ENCODE data around the gene MAGEF1. TPM values are rescaled to one million over a fixed set of nuclear protein-coding genes. Genes with fewer than 3 reads are reported as not detected.

The MAGEF1 gene
- total and polyA plus RNA-seq, 2 experiments from 2014 or later, result 66.5 to 88.7 TPM

- Histone ChIP-seq H3K4me1 (ENCODE audit: insufficient read depth) (peaks cover 23% of the 10 kb centered on the region), H2AFZ (no peak overlapping the region), H3K9me2 (ENCODE audit: insufficient read depth) (no peaks in the 10 kb centered on the region), H3K27ac (ENCODE audit: low read depth) (no peak overlapping the region), H3F3A (replicated peaks; ENCODE audit: low read depth) (no peaks in the 10 kb centered on the region), H3K4me2 (no peak overlapping the region), H4K20me1 (replicated peaks; ENCODE audit: insufficient read depth) (no peaks in the 10 kb centered on the region), H3K36me3 (ENCODE audit: insufficient read depth) (no peaks in the 10 kb centered on the region), H3K79me2 (replicated peaks; ENCODE audit: insufficient read depth) (no peaks in the 10 kb centered on the region), H3K4me3 (no peak overlapping the region), H3K27me3 (ENCODE audit: insufficient read depth) (no peaks in the 10 kb centered on the region)
- ATAC-seq, result no peak
- Mint-ChIP-seq H3K27me3 (ENCODE audit: insufficient read depth, low read depth, poor library complexity) (peaks cover 13% of the 10 kb centered on the region), H3K36me3 (ENCODE audit: low read depth) (peaks cover 2% of the 10 kb centered on the region; the same call in 1 of the 3 replicates), H3K4me1 (peaks cover 22% of the 10 kb centered on the region), H3K27ac (no peak overlapping the region), H3K4me3 (no peak overlapping the region), H3K9me3 (no peaks in the 10 kb centered on the region)
- no peak for DNase-seq (ENCODE audit: low spot score)
- no peak for TF ChIP-seq ZNF331 (CRISPR knock-in tag; IDR thresholded peaks at IDR 0.05; ENCODE audit: low read depth)
- TF ChIP-seq JUNB (IDR thresholded peaks at IDR 0.05; ENCODE audit: unreplicated experiment), result no peak
- TF ChIP-seq ZNF114 (CRISPR knock-in tag; IDR thresholded peaks at IDR 0.05), result no peak
- TF ChIP-seq EZH2phosphoT487 (IDR thresholded peaks at IDR 0.05; ENCODE audit: unreplicated experiment), result no peak
- TF ChIP-seq CREB1 (CRISPR knock-in tag; IDR thresholded peaks at IDR 0.05; ENCODE audit: low read depth), result no peak
- no peak for TF ChIP-seq REST (IDR thresholded peaks at IDR 0.05; ENCODE audit: unreplicated experiment)
- no peak for TF ChIP-seq STAT1 (IDR thresholded peaks at IDR 0.05; ENCODE audit: unreplicated experiment)
- TF ChIP-seq, protein P1, sequence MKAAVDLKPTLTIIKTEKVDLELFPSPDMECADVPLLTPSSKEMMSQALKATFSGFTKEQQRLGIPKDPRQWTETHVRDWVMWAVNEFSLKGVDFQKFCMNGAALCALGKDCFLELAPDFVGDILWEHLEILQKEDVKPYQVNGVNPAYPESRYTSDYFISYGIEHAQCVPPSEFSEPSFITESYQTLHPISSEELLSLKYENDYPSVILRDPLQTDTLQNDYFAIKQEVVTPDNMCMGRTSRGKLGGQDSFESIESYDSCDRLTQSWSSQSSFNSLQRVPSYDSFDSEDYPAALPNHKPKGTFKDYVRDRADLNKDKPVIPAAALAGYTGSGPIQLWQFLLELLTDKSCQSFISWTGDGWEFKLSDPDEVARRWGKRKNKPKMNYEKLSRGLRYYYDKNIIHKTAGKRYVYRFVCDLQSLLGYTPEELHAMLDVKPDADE (IDR thresholded peaks at IDR 0.05), result no peak
- TF ChIP-seq EZH2 (IDR thresholded peaks at IDR 0.05; ENCODE audit: low read depth, unreplicated experiment), result no peak
Observed at GRCh38 chr3:184682671-184683070, 29.2 kb downstream of the MAGEF1 start.

- Mint-ChIP-seq H3K4me3 (no peak overlapping the region), H3K36me3 (ENCODE audit: low read depth) (peaks cover 2% of the 10 kb centered on the region; the same call in 1 of the 3 replicates), H3K9me3 (no peaks in the 10 kb centered on the region), H3K27ac (no peak overlapping the region), H3K27me3 (ENCODE audit: insufficient read depth, low read depth, poor library complexity) (peaks cover 14% of the 10 kb centered on the region), H3K4me1 (peaks cover 20% of the 10 kb centered on the region)
- H4K20me1 ChIP-seq (replicated peaks; ENCODE audit: insufficient read depth), result no peaks in the 10 kb centered on the region
- H3K79me2 ChIP-seq (replicated peaks; ENCODE audit: insufficient read depth), result no peaks in the 10 kb centered on the region
- no peak overlapping the region for H2AFZ ChIP-seq
- H3K4me1 ChIP-seq (ENCODE audit: insufficient read depth), result peaks cover 17% of the 10 kb centered on the region
- ATAC-seq (no peak), DNase-seq (ENCODE audit: low spot score) (no peak)
- no peak overlapping the region for H3K27ac ChIP-seq (ENCODE audit: low read depth)
- no peak overlapping the region for H3K4me2 ChIP-seq
- no peaks in the 10 kb centered on the region for H3K27me3 ChIP-seq (ENCODE audit: insufficient read depth)
- H3K36me3 ChIP-seq (ENCODE audit: insufficient read depth), result no peaks in the 10 kb centered on the region
- no peak overlapping the region for H3K4me3 ChIP-seq
- no peaks in the 10 kb centered on the region for H3F3A ChIP-seq (replicated peaks; ENCODE audit: low read depth)
- no peaks in the 10 kb centered on the region for H3K9me2 ChIP-seq (ENCODE audit: insufficient read depth)
- TF ChIP-seq NANOG (IDR thresholded peaks at IDR 0.05; ENCODE audit: borderline replicate concordance) (no peak), EZH2 (IDR thresholded peaks at IDR 0.05; ENCODE audit: low read depth, unreplicated experiment) (no peak), CTCF (conservative IDR thresholded peaks at IDR 0.05; ENCODE audit: low read depth in 2 of 2) (no peak), EZH2phosphoT487 (IDR thresholded peaks at IDR 0.05; ENCODE audit: unreplicated experiment) (no peak)
- TF ChIP-seq, protein P1 (IDR thresholded peaks at IDR 0.05), result no peak
Observed at GRCh38 chr3:184680385-184681345, 31.2 kb downstream of the MAGEF1 start.
